Measurements from ENCODE around the gene SCYGR3.

The SCYGR3 gene, protein sequence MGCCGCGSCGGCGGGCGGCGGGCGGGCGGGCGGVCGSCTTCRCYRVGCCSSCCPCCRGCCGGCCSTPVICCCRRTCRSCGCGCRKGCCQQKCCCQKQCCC

DNA sequence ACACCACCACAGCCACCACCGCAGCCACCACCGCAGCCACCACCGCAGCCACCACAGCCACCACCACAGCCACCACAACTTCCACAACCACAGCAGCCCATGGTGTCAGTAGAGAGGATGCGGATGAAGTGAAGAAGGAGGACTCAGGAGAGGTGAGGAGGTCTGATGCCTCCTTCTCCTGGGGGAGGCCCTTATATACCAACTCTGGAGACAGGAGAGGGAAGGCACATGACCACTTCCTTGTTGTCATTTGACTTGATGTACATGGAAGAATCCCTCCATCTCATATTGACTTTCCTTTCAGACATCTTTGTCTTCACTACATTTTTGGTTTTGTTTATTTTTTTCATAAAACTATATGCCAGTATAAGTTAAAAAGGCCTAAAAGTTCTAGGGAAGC lies at the start of gene SCYGR3:
Gene SCYGR3, minus strand, starts transcription at position 101 of the 400 bp plus-strand sequence. Its CDS starts 0 bp downstream, at position 101.
- DNase-seq (ENCODE audit: low read depth) = no peak

DNA sequence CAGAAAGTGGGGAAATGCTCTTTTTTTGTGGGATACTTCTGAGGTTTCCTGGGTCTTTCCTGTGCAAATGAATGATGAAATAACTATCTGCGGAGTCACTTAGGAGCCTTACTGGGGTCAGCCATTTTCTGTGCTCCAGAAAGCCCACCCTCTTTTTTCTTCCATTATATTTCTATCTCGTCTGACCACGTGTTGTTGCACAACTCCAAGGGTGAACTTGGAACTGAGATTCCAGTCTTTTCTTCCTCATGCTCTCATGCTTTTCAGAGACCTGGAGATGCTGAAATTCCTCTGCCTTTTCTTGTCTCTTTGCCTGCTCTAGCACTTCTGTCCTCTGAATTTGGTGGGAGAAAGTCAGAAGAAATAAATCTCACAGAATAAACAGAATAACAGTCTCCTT lies 47.2 kb upstream of the SCYGR3 start:
- DNase-seq (ENCODE audit: low read depth) = no peak

DNA sequence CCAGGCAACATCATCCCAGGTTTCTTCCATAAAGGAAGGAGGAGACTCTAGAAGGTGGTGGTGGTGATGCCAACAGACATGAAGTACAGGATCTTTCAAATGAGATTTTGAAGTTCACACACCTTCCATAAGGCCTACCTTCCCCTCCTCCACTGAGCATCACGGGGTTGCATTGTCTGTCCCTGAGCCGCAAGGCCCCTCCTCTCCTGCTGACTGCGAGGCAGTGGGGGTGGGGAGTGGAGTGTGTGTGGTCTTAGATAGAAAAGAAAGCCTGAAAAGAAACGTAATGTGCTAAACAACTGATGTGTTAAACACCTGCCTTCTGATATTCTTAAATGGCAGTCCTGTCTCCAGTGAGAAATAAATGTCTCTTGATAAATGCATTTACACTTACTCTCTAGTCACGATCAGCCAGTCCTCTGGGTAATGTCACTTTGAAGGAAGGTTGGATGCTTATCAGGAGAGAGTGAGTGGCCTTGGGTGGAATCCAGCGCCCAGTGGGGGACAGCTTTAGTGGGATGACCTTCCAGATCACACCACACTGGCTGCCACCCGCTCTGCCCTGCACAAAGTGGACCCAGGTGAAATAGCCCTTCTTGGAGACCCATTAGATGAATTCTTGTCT lies 46.5 kb upstream of the SCYGR3 start:
- no peak for DNase-seq (ENCODE audit: low read depth)

DNA sequence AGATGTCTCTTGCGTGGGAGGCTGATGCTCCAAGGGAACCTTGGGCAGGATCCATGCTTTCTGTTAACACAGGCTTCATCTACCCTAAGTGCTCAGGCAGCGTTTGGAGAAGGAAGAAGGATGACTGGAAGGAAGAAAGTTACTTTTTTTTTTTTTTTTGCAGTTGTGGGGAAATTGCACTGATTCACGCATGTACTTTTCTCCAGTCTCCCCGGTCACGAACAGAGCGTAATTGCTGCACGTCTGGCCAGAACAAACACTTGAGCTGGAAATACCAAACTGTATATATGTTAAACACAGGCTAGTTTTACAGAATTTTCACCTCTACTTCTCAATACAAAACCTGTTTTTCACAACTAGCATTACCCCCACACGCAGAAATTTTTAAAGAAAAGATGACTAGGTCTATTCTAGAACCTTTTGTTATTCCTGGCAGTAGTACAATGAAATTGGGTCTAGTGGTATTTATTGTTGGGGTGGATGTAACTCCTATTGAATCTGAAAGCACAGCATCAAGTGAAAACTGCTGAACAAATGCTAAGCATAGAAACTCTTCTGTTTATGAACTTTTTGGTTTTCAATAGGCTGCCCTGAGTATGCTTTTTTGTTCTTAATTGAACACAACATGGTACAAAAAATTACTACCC lies 42.7 kb upstream of the SCYGR3 start:
- no peak for DNase-seq (ENCODE audit: low read depth)

DNA sequence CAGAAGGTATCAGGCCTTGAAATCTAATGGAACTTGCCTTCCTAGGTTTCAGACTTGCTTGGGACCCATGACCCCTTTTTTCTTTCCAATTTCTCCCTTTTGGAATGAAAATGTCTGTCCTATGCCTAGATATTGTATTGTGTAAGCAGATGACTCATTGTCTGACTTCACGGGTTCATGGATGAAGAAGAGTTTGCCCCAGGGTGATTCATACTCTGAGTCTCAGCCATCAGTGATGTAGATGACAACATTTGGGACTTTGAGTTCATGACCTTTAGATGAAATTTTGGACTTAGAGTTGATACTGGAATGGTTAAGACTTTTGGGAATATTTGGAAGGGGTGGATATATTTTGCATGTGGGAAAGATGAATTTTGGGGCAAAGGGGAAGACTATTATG lies 40.8 kb upstream of the SCYGR3 start:
- peak; percentile 92 for DNase-seq (ENCODE audit: low read depth)

DNA sequence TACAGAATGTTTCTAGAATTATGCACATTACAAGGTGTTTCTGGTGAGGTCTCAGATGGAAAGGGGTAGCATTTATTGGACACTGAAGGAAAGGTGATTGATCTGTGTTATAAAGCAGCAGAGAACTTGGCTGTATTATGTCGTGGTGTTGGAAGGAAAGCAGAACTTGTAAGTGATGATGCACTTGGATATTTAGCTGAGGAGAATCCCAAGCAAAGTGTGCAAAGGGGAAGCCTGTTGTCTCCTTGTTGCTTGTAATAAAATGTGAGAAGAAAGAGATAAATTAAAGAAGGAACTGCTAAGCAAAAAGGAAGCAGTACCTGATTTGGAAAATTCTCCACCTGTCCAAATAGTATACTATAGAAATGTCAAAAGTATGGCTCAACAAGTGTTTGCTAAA lies 39.8 kb upstream of the SCYGR3 start:
- DNase-seq (ENCODE audit: low read depth) = no peak

DNA sequence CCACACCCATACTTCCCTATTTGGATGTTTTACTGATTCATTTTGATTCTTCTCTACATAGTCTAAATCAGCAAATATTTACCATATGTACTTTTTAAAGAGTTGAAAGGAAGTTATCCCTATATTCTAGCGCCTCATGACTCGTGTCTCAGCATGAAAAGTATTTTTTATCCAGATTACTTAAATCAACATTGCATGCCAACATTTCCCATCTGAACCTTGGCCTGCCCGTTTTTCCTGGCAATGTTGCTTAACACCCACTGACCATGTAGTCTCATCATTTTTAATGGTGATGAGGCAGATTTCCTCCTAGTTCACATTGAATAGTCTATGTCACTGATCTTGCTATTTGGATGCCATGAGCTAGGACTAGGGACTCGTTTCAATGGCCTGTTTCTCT lies 38.8 kb upstream of the SCYGR3 start:
- peak; percentile 64 for DNase-seq (ENCODE audit: low read depth)

DNA sequence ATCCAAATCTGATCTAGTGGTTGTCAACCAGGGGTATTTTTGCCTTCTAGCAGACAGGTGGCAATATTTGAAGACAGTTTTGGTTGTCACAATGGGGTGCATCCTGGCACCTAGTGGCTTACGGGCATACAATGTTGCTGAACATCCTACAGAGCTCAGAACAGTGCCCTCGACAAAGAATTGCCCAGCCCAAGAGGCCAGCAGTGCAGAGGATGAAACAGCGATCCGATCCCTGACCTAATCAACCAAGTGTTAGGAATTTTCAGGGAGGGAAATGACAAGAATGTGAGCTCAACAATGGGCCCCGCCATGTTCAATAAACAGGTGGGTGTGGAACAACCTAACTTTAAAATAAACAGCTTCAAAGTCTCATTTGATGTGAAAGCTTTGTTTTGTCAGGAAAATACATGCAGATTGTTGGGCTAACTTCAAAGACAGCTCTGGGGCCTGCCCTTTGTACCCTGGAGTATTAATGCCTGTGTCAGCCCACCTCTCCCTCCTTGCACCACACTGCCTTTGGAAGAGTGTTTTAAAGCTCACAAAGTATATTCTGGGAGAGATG lies 29.4 kb upstream of the SCYGR3 start:
- no peak for DNase-seq (ENCODE audit: low read depth)

DNA sequence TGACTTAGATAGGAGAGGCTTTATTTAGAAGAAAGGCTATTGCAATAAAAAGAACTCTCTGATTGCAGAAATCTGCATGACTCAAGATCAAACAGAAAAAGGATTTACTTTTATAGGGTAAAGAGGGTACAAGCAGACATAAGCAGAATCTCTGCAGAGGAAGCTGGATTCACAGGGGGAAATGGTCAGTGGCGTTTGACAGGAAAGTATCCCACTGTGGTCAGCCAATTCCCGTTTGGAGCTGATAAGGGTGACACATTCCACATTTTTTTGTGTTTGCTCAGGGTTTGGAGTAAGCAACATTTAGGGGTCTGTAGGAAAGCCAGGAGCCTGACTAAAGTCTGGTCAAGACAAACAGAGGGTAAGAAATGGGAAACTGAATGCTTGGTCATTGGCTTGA lies 28.0 kb upstream of the SCYGR3 start:
- no peak for DNase-seq (ENCODE audit: low read depth)

DNA sequence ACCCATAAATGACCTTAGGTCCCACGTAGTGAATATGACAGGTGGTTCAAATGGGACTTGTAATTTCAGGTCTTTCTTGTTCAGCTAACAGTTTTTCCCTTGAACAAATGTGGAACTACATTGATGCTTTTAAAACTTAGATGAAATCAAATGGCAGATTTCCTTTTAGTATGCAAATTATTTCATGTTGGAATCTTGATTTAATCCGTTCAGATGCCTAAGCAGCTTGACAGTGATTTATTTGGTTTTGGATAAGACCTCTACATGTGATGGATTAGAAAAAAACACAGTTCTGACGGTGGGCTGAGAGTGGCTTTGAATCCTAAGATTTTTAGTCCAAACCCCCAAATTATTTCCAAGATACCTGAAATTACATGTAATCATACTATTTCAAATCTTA lies 19.6 kb upstream of the SCYGR3 start:
- DNase-seq (ENCODE audit: low read depth) = no peak

DNA sequence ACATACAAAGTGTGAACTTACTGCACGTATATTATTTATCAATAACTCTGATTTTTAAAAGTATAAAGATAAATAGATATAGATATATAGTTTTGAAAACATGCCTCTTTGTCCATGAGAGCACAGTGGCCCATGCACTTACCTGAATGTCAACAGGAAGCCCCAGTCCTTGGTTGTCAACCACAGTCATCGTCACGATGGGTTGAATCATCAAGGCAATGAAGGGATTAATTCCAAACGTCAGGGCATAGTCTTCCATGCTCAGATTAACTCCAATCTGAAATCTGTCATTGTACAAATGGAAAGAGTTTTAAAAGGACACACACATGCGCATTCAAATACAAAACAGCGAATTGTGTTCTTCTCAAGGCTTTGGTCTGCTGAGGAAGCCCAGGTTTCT lies 18.2 kb upstream of the SCYGR3 start:
- no peak for DNase-seq (ENCODE audit: low read depth)

DNA sequence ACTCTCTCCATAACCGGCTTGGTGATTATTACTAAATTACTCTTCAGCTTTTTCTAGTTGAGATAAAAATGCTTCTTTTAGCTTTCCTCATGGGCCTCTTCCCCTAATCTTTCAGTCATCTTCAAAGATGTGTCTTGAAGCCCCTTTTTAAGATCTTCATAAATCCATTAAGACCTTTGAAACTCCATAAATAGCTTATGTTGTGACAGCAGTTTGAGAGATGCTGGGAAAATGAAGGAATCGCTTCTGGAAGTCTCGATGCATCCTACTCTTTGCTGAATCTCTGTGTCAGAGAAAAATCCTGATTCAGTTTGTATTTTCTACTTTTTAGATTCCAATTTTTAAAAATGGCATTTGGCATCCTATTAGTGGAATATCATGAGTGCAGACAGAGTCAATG lies 15.7 kb upstream of the SCYGR3 start:
- no peak for DNase-seq (ENCODE audit: low read depth)

DNA sequence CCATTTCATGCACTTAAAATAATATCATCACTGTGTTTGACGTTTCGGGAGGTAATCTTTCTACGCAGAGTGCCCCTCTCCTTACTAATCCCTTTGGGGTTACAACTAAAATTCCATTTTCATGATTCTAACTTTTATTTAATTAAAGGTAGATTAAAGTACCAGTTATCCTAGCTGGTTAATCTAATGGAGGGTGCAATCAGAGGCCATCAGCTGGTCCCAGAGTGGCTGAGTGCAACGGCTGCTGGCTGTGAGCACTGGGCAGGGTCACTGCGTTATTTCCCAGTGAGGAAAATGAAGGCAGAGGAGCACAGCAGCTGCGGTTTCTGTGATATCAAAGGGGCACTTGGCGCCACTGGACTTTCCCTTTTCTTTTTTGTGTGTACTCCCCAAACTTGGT lies 14.8 kb upstream of the SCYGR3 start:
- DNase-seq (ENCODE audit: low read depth) = no peak

DNA sequence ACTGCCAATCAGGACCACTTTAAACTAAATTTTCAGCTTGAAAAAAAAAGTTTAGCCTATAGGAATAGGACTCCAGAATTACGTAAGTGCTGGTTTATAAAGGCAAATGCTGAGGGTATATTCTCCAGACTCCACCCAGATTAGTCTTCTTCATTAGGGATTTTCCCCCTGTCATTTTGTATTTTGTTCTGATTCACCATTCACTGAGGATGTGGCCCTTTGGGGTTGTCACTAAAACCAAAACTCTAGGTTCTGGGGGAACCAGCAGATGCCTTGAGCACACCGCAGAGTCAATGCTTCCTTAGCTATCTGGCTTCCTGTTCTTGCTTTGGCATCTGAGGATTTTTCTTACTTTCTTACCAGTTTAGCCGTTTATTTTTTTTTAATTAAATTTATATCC lies 13.1 kb upstream of the SCYGR3 start:
- no peak for DNase-seq (ENCODE audit: low read depth)

DNA sequence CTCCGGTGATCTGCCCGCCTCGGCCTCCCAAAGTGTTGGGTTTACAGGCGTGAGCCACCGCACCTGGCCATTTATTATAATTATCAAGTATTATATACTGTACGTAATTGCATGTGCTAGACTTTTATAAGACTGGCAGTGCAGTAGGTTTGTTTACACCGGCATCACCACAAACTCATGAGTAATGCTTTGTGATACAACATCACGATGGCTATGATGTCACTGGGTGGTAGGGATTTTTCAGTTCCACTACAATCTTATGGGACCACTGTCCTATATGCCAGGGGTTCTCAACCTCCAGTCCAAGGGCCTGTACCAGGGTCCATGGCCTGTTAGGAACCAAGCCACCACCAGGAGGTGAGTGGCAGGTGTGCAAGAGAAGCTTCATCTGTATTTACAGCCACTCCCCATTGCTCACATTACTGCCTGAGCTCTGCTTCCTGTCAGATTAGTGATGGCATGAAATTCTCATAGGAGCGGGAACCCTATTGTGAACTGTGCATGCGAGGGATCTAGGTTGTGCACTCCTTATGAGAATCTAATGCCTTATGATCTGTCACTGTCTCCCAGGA lies 12.0 kb upstream of the SCYGR3 start:
- DNase-seq (ENCODE audit: low read depth) = no peak

DNA sequence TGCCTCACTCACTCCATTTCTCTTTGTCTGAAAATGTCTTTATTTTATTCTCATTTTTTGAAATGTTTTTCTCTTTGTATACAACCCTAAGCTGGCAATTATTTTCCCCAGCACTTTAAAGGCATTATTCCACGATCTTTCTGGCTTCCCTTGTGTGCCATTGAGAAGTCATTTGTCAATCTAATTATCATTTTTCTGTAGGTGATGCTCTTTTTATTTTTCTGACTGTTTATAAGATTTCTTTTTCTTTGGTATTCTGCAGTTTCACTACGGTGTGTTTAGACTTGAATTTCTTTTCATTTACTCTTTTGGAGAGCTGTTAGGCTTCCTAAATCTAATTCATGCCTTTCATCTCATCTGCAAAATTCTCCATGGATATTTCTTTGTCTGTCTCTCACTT lies 10.8 kb upstream of the SCYGR3 start:
- no peak for DNase-seq (ENCODE audit: low read depth)

DNA sequence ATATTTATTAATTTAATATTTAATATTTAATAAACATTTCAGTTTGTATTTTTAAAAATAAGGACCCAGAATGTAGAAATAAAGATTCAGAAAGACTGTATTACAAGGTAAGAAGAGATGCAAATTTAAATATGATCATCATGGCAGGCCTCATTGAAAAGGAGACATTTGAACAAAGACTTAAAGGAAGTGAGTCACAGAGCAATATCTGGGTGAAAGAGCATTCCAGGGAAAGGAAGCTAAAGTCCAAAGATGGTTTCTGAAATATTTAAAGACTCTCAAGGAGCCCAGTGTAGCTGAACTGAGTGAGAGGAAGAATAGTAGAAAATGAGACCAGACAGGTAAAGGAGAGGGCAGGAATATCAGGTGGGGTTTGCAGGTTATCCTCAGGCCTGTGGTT lies 8.6 kb upstream of the SCYGR3 start:
- DNase-seq (ENCODE audit: low read depth) = peak; percentile 79

DNA sequence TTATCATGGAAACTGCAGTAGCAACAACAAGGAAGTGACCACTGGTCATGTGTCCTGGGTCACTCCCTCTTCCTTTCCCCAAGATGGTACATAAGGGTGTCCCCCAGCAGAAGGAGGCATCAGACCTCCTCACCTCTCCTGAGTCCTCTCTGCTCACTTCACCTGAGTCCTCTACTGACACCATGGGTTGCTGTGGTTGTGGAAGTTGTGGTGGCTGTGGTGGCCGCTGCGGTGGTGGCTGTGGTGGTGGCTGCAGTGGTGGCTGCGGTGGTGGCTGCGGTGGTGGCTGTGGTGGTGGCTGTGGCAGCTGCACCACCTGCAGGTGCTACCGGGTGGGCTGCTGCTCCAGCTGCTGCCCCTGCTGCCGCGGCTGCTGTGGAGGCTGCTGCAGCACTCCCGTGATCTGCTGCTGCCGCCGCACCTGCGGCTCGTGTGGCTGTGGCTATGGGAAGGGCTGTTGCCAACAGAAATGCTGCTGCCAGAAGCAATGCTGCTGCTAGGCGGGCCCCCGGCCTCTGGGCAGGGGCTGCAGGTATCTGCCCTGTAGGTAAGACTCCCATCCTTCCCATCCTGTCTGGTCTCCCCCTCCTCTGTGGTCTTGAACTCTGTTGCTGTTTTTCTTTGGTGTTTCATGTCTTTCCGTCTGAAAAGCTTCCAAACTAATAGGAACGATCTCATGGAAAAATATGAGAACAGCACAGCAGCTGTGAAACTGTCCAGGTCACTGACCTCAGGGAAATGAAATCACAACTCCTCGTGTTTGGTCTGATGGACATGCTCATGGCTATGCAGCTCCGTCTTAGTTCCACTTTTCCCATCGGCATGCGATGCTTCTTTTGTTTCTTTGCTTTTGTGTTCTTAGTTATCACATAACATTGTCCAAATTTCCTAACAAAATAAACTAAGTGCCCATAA lies 2.9 kb upstream of the SCYGR3 start, which contains the start of gene SCYGR4:
Gene SCYGR4, plus strand, starts transcription at position 183 of the 915 bp plus-strand sequence. Its CDS starts 0 bp downstream, at position 183.
- DNase-seq (ENCODE audit: low read depth) = no peak

DNA sequence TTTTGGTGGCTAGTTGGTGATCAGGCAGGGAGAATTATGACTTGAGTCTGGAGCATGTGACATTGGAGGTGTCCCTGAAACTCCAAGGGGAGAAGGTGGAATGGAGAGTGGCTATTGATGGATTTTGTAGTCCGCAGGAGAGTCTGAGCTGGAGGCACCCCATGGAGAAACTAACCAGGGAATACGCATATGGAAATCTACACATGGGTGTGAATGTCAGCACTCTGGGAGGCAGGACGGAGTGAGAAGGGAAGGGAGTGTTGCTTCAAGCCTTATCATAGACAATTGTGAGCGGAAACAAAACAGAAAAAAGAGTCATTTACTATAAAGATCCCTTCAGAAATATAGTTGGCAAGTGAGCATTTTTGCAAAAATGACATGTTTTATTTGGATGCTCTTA lies 2.0 kb upstream of the SCYGR3 start:
- DNase-seq (ENCODE audit: low read depth) = no peak

DNA sequence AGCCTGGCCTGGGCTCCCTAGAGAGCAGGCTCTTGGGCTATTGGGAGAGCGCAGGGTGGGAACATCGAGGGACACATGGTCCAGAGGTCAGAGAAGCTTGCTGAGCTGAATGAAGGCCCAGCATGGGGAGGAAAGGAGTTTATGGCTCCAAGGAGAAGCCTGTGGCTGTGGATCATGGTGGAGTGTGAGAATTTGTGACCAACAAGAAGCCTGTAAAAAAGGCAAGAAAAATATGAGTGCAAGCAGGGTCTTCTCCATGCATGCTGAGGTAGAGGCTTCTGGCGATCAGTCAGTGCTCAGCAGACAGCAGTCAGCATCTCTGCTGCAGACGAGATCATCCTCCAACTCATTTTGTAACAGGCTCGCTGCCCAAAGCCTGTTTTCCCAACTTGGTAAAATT lies 1.3 kb upstream of the SCYGR3 start:
- no peak for DNase-seq (ENCODE audit: low read depth)

DNA sequence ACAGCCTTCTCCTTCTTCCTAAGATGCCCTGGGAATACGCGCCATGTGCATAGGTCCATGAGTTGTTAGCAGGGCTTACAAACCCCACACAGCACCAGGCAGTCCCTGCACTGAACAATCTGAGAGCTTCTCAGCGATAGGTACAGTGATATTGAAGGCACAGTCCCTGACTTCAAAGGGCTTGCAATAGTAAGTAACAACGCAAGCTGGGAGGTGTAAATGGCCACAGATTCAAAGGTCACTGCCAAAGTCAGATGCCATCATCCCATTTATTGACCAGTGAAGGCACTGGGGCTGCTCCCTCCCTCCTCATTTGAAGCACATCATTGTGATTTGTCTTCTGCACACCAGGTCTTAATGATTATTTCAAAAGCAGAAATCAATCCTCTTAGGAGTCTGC lies 541 bp upstream of the SCYGR3 start:
- DNase-seq (ENCODE audit: low read depth) = no peak

DNA sequence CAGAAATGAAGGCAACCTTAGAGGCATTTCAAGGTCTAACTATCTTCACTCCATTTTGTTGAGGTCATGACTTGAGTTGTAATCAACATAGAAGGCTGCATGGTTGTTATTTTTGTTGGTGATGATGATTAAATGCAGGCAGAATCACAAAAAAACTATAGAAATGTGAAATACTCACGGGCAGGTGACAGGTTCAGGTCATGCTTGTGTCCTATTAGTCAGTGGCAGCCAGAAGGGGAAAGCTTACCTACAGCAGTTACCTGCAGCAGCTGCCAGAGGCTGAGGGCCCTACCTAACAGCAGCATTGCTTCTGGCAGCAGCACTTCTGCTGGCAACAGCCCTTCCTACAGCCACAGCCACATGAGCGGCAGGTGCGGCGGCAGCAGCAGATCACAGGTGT lies 394 bp downstream of the SCYGR3 start:
- DNase-seq (ENCODE audit: low read depth) = no peak

All from EH (cell line).